K562 (cell line): Measurements from ENCODE around the gene FAM118B. TPM values are rescaled to one million over a fixed set of nuclear protein-coding genes. Genes with fewer than 3 reads are reported as not detected.

Experiments
- ATAC-seq: fragments of 200-7000 bp; cut with Tn5 transposase; 3 replicates; pipeline ENCODE4 v1.9.1; 2020; ENCODE audit warnings: moderate library complexity
- BruUV-seq: library from RNA; stranded (reverse); fragments of 400-500 nt; replicated peaks from 2 replicates; lab custom pipeline; 2021; lab: Mats Ljungman, UMichigan
- CTCF ChIA-PET: fragments of 300-600 bp; formaldehyde crosslinking; extraction: SDS; loops from one replicate; lab custom pipeline; 2021; ENCODE audit warnings: low intra/inter-chr PET ratio; lab: Yijun Ruan, JAX
- POLR2A ChIA-PET: fragments of 300-600, 350-650 bp; sonication (Branson Sonifier 250); formaldehyde crosslinking; extraction: SDS; loops from one replicate; lab custom pipeline; 2021; ENCODE audit warnings: antibody characterized with exemption, inconsistent platforms; lab: Yijun Ruan, JAX
- DNase-seq, 4 experiments: peaks; one replicate each; pipeline versions ENCODE4 v3.0.0 to v3.0.0-alpha.2; 2011 to 2018; ENCODE audit warnings: low spot score in 3 of 4, mixed read lengths in 3 of 4; ENCODE audit errors: extremely low read depth in 1 of 4
- FAIRE-seq: peaks from 2 replicates; lab custom pipeline; 2011; peaks lifted over from hg19 to GRCh38; lab: Jason Lieb, UNC
- H2AFZ ChIP-seq: 2 replicates; pipeline ENCODE4 v1.6.0; 2011; ENCODE audit warnings: low read depth, low read length, control low read depth, inconsistent platforms
- H3K27ac ChIP-seq: fragments of 200-600 bp; 3 replicates; pipeline ENCODE4 v1.8.0; 2011; ENCODE audit warnings: low read depth, mild to moderate bottlenecking, control low read depth, inconsistent platforms, low read length, moderate library complexity, mixed read lengths; ENCODE audit errors: extremely low read depth
- H3K27me3 ChIP-seq, 2 experiments: fragments of 300-600 bp in 1 of 2; 2 replicates in 1 of 2; 3 replicates in 1 of 2; pipeline versions ENCODE4 v1.6.0 to v1.8.0; 2011; ENCODE audit warnings: inconsistent platforms in 2 of 2, low read length in 2 of 2, mild to moderate bottlenecking in 1 of 2, mixed read lengths in 1 of 2, moderate library complexity in 1 of 2; ENCODE audit not compliant: control insufficient read depth in 2 of 2, insufficient read depth in 2 of 2
- H3K36me3 ChIP-seq: fragments of 300-600 bp; 3 replicates; pipeline ENCODE4 v1.8.0; 2011; ENCODE audit warnings: mild to moderate bottlenecking, low read length, inconsistent platforms; ENCODE audit not compliant: control insufficient read depth, insufficient read depth
- H3K4me1 ChIP-seq, 2 experiments: fragments of 200-600 bp in 1 of 2; replicated peaks in 1 of 2; 2 replicates in 1 of 2; 3 replicates in 1 of 2; pipeline versions ENCODE4 v1.5.1 to v1.8.0; 2011; ENCODE audit warnings: inconsistent platforms in 2 of 2, low read length in 2 of 2, mild to moderate bottlenecking in 1 of 2, mixed read lengths in 1 of 2, moderate library complexity in 1 of 2; ENCODE audit not compliant: control insufficient read depth in 2 of 2, insufficient read depth in 2 of 2
- H3K4me2 ChIP-seq: 2 replicates; pipeline ENCODE4 v1.6.1; 2011; ENCODE audit warnings: low read length, control low read depth, inconsistent platforms, mixed read lengths; ENCODE audit not compliant: insufficient read depth
- H3K4me3 ChIP-seq: fragments of 200-600 bp; sonication (generic), shearing (Covaris generic); 2 replicates; pipeline ENCODE4 v1.5.1; 2016; ENCODE audit warnings: control low read depth, inconsistent platforms
- H3K79me2 ChIP-seq: fragments of 200-600 bp; 3 replicates; pipeline ENCODE4 v1.8.0; 2011; ENCODE audit warnings: low read length, inconsistent platforms; ENCODE audit not compliant: control insufficient read depth, insufficient read depth
- H3K9ac ChIP-seq, 2 experiments: 2 replicates each; pipeline versions ENCODE4 v1.6.0 to v1.6.1; 2011; ENCODE audit warnings: low read depth in 2 of 2, low read length in 2 of 2, control low read depth in 1 of 2, inconsistent platforms in 1 of 2, mild to moderate bottlenecking in 1 of 2, mixed read lengths in 1 of 2; ENCODE audit not compliant: insufficient read depth in 1 of 2
- H3K9me1 ChIP-seq: one replicate; pipeline ENCODE4 v1.6.0; 2011; ENCODE audit warnings: inconsistent platforms, mild to moderate bottlenecking, low read length, moderate library complexity; ENCODE audit not compliant: control insufficient read depth, insufficient read depth
- H3K9me3 ChIP-seq: replicated peaks from 2 replicates; pipeline ENCODE4 v1.5.1; 2011; ENCODE audit warnings: low read depth, low read length, inconsistent platforms; ENCODE audit not compliant: control insufficient read depth, insufficient read depth
- H4K20me1 ChIP-seq: replicated peaks from 2 replicates; pipeline ENCODE4 v1.6.1; 2011; ENCODE audit warnings: low read length, inconsistent platforms, mixed read lengths; ENCODE audit not compliant: control insufficient read depth, insufficient read depth
- ASH1L ChIP-seq: fragments of 450-650 bp; IDR thresholded peaks from 2 replicates; pipeline ENCODE4 v1.6.1; 2018; ENCODE audit warnings: borderline replicate concordance, mild to moderate bottlenecking, low read depth; ENCODE audit not compliant: partially characterized antibody
- EP300 ChIP-seq: IDR thresholded peaks from 2 replicates; pipeline ENCODE4 v1.6.1; 2012; ENCODE audit warnings: low read length, improper control_type of control experiment
- EWSR1 ChIP-seq: fragments of 450-650 bp; IDR thresholded peaks from 2 replicates; pipeline ENCODE4 v1.6.1; 2018; ENCODE audit warnings: borderline replicate concordance, mild to moderate bottlenecking, low read depth, moderate library complexity; ENCODE audit not compliant: partially characterized antibody
- FUS ChIP-seq: fragments of 200-400 bp; formaldehyde crosslinking; optimal IDR thresholded peaks from 2 replicates; pipeline ENCODE3; 2017; ENCODE audit warnings: low read depth, low read length
- IFI16 ChIP-seq: fragments of 250-450 bp; sonication (Bioruptor Pico); IDR thresholded peaks from 2 replicates; pipeline ENCODE4 v2.1.2; 2022; ENCODE audit warnings: mild to moderate bottlenecking, inconsistent platforms
- ILF3 ChIP-seq: fragments of 450-650 bp; IDR thresholded peaks from 2 replicates; pipeline ENCODE4 v1.6.1; 2018; ENCODE audit warnings: antibody characterized with exemption, mild to moderate bottlenecking, moderate library complexity, borderline replicate concordance
- KHSRP ChIP-seq: fragments of 450-650 bp; IDR thresholded peaks from 2 replicates; pipeline ENCODE4 v1.6.1; 2017
- MBD2 ChIP-seq: sonication (generic); IDR thresholded peaks from 2 replicates; pipeline ENCODE4 v1.6.1; 2016; ENCODE audit warnings: low read depth, borderline replicate concordance
- MCM5 ChIP-seq: fragments of 450-650 bp; IDR thresholded peaks from 2 replicates; pipeline ENCODE4 v1.6.1; 2016; ENCODE audit warnings: low read depth
- NRF1 ChIP-seq, 2 experiments: fragments of 450-650 bp; IDR thresholded peaks in 1 of 2; conservative IDR thresholded peaks in 1 of 2; 2 replicates each; pipeline ENCODE4 v1.6.1; 2014; ENCODE audit warnings: mild to moderate bottlenecking in 2 of 2
- PML ChIP-seq: IDR thresholded peaks from 2 replicates; pipeline ENCODE4 v1.6.1; 2012; ENCODE audit warnings: low read length, inconsistent platforms
- POLR2AphosphoS2 ChIP-seq: IDR thresholded peaks from 2 replicates; pipeline ENCODE4 v1.6.1; 2012; ENCODE audit warnings: low read length, improper control_type of control experiment
- RBM39 ChIP-seq: fragments of 200-400 bp; formaldehyde crosslinking; optimal IDR thresholded peaks from 2 replicates; pipeline ENCODE3; 2018; ENCODE audit warnings: low read depth, low read length
- SP1 ChIP-seq: sonication (generic); formaldehyde crosslinking; IDR thresholded peaks from 2 replicates; pipeline ENCODE4 v1.8.1; 2022; ENCODE audit warnings: mild to moderate bottlenecking, missing genetic modification reagents
- TAF7 ChIP-seq: fragments of 450-650 bp; IDR thresholded peaks from 2 replicates; pipeline ENCODE4 v1.6.1; 2016; ENCODE audit warnings: missing genetic modification characterization, missing compliant biosample characterization
- ZFP30 ChIP-seq: fragments of 250-450 bp; sonication (Bioruptor Pico); IDR thresholded peaks from 2 replicates; pipeline ENCODE4 v1.8.0; 2022; ENCODE audit warnings: moderate library complexity, mild to moderate bottlenecking, inconsistent platforms, borderline replicate concordance
- ZKSCAN1 ChIP-seq: fragments of 150-350 bp; IDR thresholded peaks from 2 replicates; pipeline ENCODE4 v1.6.1; 2016; ENCODE audit warnings: low read depth, low read length
- ZNF146 ChIP-seq: IDR thresholded peaks from one replicate; pipeline ENCODE4 v1.6.1; 2018; ENCODE audit warnings: missing compliant biosample characterization; ENCODE audit not compliant: unreplicated experiment
- WGBS: fragments of 100-300 bp; shearing (Covaris generic); methylation state at CpG from one replicate; pipeline ENCODE4 v1.1.6; 2016; ENCODE audit warnings: low coverage, mixed read lengths; ENCODE audit not compliant: insufficient coverage; ENCODE audit errors: missing lambda C conversion rate; 5-methylcytosine and 5-hydroxymethylcytosine counted together
- in situ Hi-C: fragments of 300-500 bp; cut with MboI; formaldehyde crosslinking; loops from 4 replicates; pipeline ENCODE4 v1.15.0; 2018; ENCODE audit warnings: inconsistent platforms, mixed read lengths
- intact Hi-C: fragments of 100-400 bp; cut with micrococcal nuclease; formaldehyde crosslinking; loops from 2 replicates; pipeline ENCODE4 v1.14.2; 2022
- polyA plus RNA-seq, 8 experiments: library from polyadenylated mRNA; depleted of rRNA in 4 of 8; stranded (reverse) in 5 of 8; unstranded in 3 of 8; fragments of >200 nt; fragmentation: Nextera tagmentation in 2 of 8; fragmentation: Illumina TruSeq in 1 of 8; extraction: Ambion mirVana in 2 of 8; extraction: Trizol in 1 of 8; gene quantifications; 2 replicates each; pipeline versions ENCODE4 v1.2.1 to v1.2.3, GENCODE V29; 2011 to 2014; ENCODE audit warnings: inconsistent platforms in 1 of 8, missing spikeins in 1 of 8
- total RNA-seq, 7 experiments: library from RNA; depleted of rRNA in 6 of 7; stranded (reverse); fragments of >200 nt in 6 of 7; fragmentation: Illumina TruSeq in 2 of 7; extraction: Trizol in 2 of 7; gene quantifications; 2 replicates each; pipeline versions ENCODE4 v1.2.1 to v1.2.3, GENCODE V29; 2011 to 2021; ENCODE audit warnings: low replicate concordance in 1 of 7
- TF ChIP-seq, protein P1 (sequence below): fragments of 450-650 bp; formaldehyde crosslinking; IDR thresholded peaks from 2 replicates; pipeline ENCODE4 v1.4.0; 2020; ENCODE audit warnings: mild to moderate bottlenecking
- TF ChIP-seq, protein P2 (sequence below): fragments of 250-450 bp; sonication (Bioruptor Pico); IDR thresholded peaks from 2 replicates; pipeline ENCODE4 v1.8.0; 2022; ENCODE audit warnings: inconsistent platforms, mild to moderate bottlenecking, moderate library complexity, borderline replicate concordance
- TF ChIP-seq, protein P3 (sequence below), 2 experiments: fragments of 450-650 bp in 1 of 2; sonication (generic) in 1 of 2; formaldehyde crosslinking; conservative IDR thresholded peaks; 2 replicates each; pipeline versions ENCODE4 v1.4.0 to v1.8.1; 2020 to 2022; ENCODE audit warnings: mild to moderate bottlenecking in 1 of 2, missing genetic modification reagents in 1 of 2

FAM118B gene
- total and polyA plus RNA-seq, 9 of the 15 experiments (the other 6 are each of a cell fraction or from before 2014, with no cell fraction given), result 12.0 to 49.0 (median 22.1) TPM

- no peak for TF ChIP-seq MCM5
- TF ChIP-seq SP1 (CRISPR knock-in tag), result no peak
- no peak for TF ChIP-seq EP300
- no peak for TF ChIP-seq NRF1 (conservative IDR thresholded peaks at IDR 0.05 in 1 of 2, IDR thresholded peaks at IDR 0.05 in 1 of 2)
These were observed 46.3 kb upstream of the FAM118B start (continued) for GRCh38 chr11:126165311-126165720.

- H3K27ac ChIP-seq, result no peak overlapping the region
- no peak overlapping the region for H3K4me3 ChIP-seq
- CTCF ChIA-PET, result no interaction called here
- H3K36me3 ChIP-seq, result no peaks in the 10 kb centered on the region
- POLR2A ChIA-PET, result interaction anchor here (0.6 to 0.8 kb wide), 2 partner anchors 14 to 65 kb away, joined by 3 read pairs; no protein-coding TSS in a partner anchor
- H3K9me3 ChIP-seq, result no peaks in the 10 kb centered on the region
- H2AFZ ChIP-seq, result no peak overlapping the region
- peaks cover 0 to 8% of the 10 kb centered on the region in 2 experiments; a peak in 2 of 5 replicates for H3K4me1 ChIP-seq
- 0% methylated on average over 10 of the region's 10 CpGs for WGBS
- no TSS peak for BruUV-seq
- peaks cover 43 to 63% of the 10 kb centered on the region in 2 experiments for H3K27me3 ChIP-seq
- FAIRE-seq (no peak), ATAC-seq (no peak)
- no peaks in the 10 kb centered on the region for H3K9me1 ChIP-seq
- no peaks in the 10 kb centered on the region for H3K79me2 ChIP-seq
- intact Hi-C loops (no loop called here), in situ Hi-C loops (no loop called here)
- H3K9ac ChIP-seq, result peak overlapping the region in 1 of 2 experiments; percentile 45; a peak in 1 of 4 replicates
- H4K20me1 ChIP-seq, result peaks cover 5% of the 10 kb centered on the region; the same call in 1 of the 2 replicates
- H3K4me2 ChIP-seq, result no peak overlapping the region
- TF ChIP-seq TAF7 (no peak), KHSRP (no peak), PML (no peak), FUS (no peak), EWSR1 (no peak), POLR2AphosphoS2 (no peak), ZFP30 (CRISPR knock-in tag) (no peak), ASH1L (no peak), MBD2 (no peak), RBM39 (no peak), ZKSCAN1 (no peak), IFI16 (no peak), ZNF146 (no peak), ILF3 (no peak)
- TF ChIP-seq, protein P1, sequence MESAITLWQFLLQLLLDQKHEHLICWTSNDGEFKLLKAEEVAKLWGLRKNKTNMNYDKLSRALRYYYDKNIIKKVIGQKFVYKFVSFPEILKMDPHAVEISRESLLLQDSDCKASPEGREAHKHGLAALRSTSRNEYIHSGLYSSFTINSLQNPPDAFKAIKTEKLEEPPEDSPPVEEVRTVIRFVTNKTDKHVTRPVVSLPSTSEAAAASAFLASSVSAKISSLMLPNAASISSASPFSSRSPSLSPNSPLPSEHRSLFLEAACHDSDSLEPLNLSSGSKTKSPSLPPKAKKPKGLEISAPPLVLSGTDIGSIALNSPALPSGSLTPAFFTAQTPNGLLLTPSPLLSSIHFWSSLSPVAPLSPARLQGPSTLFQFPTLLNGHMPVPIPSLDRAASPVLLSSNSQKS (CRISPR knock-in tag), result no peak
- TF ChIP-seq, protein P2, sequence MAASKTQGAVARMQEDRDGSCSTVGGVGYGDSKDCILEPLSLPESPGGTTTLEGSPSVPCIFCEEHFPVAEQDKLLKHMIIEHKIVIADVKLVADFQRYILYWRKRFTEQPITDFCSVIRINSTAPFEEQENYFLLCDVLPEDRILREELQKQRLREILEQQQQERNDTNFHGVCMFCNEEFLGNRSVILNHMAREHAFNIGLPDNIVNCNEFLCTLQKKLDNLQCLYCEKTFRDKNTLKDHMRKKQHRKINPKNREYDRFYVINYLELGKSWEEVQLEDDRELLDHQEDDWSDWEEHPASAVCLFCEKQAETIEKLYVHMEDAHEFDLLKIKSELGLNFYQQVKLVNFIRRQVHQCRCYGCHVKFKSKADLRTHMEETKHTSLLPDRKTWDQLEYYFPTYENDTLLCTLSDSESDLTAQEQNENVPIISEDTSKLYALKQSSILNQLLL, result no peak
- TF ChIP-seq, protein P3, sequence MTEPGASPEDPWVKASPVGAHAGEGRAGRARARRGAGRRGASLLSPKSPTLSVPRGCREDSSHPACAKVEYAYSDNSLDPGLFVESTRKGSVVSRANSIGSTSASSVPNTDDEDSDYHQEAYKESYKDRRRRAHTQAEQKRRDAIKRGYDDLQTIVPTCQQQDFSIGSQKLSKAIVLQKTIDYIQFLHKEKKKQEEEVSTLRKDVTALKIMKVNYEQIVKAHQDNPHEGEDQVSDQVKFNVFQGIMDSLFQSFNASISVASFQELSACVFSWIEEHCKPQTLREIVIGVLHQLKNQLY (CRISPR knock-in tag; conservative IDR thresholded peaks at IDR 0.05), result no peak
- TF ChIP-seq, all 486 proteins: peak for 0
- DNase-seq, result no peak
These were observed 45.8 kb upstream of the FAM118B start for GRCh38 chr11:126165757-126166156.
